Right cardiac atrium (tissue), 5 donors: Measurements from ENCODE around the gene TMUB1. TPM values are rescaled to one million over a fixed set of nuclear protein-coding genes. Genes with fewer than 3 reads are reported as not detected.
A peak's percentile ranks its signal among the peaks of the same experiment; 100 is the strongest.
"Not testable (repeated sequence)": the region's sequence is repeated elsewhere in the genome, so short reads cannot be mapped to it uniquely, and the experiment has no call there.

Source experiments
- ATAC-seq, 2 donors: fragments of 200-7000 bp; cut with Tn5 transposase; one replicate each; pipeline versions ENCODE4 v1.8.0 to v1.9.1; 2020; ENCODE audit warnings: moderate library complexity in 2 of 2, mild to moderate bottlenecking in 1 of 2
- DNase-seq, 3 donors: peaks; one replicate each; pipeline ENCODE4 v3.0.0-alpha.2; 2020
- H3K27ac ChIP-seq: one replicate; pipeline ENCODE4 v1.5.1; 2013; ENCODE audit warnings: mild to moderate bottlenecking, low read length, control low read depth, moderate library complexity
- H3K27me3 ChIP-seq: one replicate; pipeline ENCODE4 v1.6.1; 2013; ENCODE audit not compliant: control insufficient read depth, insufficient read depth
- H3K4me1 ChIP-seq: one replicate; pipeline ENCODE4 v1.6.1; 2013; ENCODE audit warnings: low read length; ENCODE audit not compliant: control insufficient read depth, insufficient read depth
- H3K4me3 ChIP-seq: one replicate; pipeline ENCODE4 v1.5.1; 2013; ENCODE audit warnings: low read length, control low read depth
- H3K9me3 ChIP-seq: one replicate; pipeline ENCODE4 v1.6.1; 2013; ENCODE audit warnings: low read length; ENCODE audit not compliant: control insufficient read depth
- WGBS: extraction: QIAGEN DNeasy Blood & Tissue Kit; methylation state at CpG from one replicate; pipeline ENCODE4 v1.1.7; 2013; 5-methylcytosine and 5-hydroxymethylcytosine counted together
- intact Hi-C, 4 donors: fragments of 100-400 bp; cut with DNase I; formaldehyde crosslinking; loops; one replicate each; pipeline versions ENCODE4 v1.11.0 to v1.14.0; 2022 to 2023
- polyA plus RNA-seq: library from polyadenylated mRNA; stranded (reverse); fragments of 200-250 nt; gene quantifications from one replicate; pipeline ENCODE4 v1.2.3, GENCODE V29; 2013
- total RNA-seq, 4 donors: library from RNA; stranded (reverse); fragmentation: NEBNext Ultra II Directional; extraction: Animal tissue kit (Norgen Biotek cat#: 25700); gene quantifications; one replicate each; pipeline ENCODE4 v1.2.1, GENCODE V29; 2021
- donor health status: healthy with polysubstance abuse.
- donor health status: DM: no; HTN: yes; CAD: no.
- donor health status: DM: no; HTN: no; CAD: no.
- donor health status: DM: no; HTN: yes; CAD: no; lungs with severe emphysema.
- donor health status: DM: yes; HTN: yes; CAD: no.

The TMUB1 gene
- total and polyA plus RNA-seq, 5 donors, result 28.5 to 55.2 (median 36.4) TPM

DNA sequence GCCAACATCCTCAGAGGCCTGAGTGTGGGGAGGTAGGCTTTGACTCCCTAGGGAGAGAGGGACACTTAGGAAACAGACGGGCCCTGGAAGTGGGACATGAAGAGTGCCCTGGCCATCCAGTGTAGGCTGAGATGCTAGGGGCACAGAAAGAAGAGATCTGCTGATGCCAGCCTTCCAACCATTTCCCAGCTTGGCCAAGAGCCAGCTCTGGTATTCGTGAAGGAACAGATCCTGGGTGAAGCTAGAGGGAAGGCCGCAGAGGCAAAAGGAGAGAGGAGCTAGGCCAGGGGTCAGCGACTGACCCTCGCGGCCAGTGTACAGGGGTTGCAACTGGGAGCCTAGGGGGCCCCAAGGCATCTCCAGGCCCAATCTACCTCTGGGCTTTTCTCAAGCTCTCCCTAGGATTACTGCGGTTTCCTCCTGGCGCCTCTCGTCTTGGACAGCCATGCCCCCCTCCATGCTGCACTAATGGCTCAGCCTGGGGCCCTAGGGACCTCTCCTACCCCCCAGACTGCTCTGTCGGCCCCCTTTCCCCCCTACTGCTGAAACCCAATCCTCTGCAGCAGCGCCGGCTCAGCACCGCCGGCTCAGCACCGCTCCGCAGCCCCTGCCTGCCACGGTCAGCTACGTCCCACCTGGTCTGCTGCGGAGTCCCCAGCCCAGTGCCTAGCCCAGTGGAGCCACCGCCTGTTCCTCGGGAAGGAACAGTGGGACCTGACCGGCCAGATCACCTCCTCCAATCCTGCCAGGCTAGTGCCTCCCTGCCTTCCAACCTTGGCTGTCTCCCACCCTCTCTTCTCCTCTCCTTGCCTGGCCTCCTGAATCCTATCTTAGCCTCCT, 35.1 kb downstream of the TMUB1 start, which contains the start of gene ASIC3:
TSS of gene ASIC3 (plus strand) at position 556 of the 840 bp plus-strand sequence. CDS start 355 bp downstream, outside the sequence.
- 78% methylated on average over 22 of the region's 22 CpGs for WGBS
- Histone ChIP-seq H3K4me1 (no peaks in the 10 kb centered on the region), H3K27ac (no peak within 1 kb of the TSS), H3K9me3 (no peaks in the 10 kb centered on the region), H3K4me3 (no peak within 1 kb of the TSS), H3K27me3 (no peaks in the 10 kb centered on the region)
- no peak for DNase-seq
- intact Hi-C loops, result no loop called here
- no peak for ATAC-seq

GRCh38 chr7:151046603-151047573, 36.4 kb downstream of the TMUB1 start:
- Histone ChIP-seq H3K4me1 (no peaks in the 10 kb centered on the region), H3K27me3 (no peaks in the 10 kb centered on the region), H3K4me3 (no peak overlapping the region), H3K9me3 (no peaks in the 10 kb centered on the region), H3K27ac (no peak overlapping the region)
- intact Hi-C loops, result no loop called here
- DNase-seq (peak in 2 of 3 donors; percentile 59 to 78), ATAC-seq (no peak)
- 46% methylated on average over 14 of the region's 14 CpGs for WGBS

GRCh38 chr7:151045967-151046366, 37.3 kb downstream of the TMUB1 start:
- Histone ChIP-seq H3K27me3 (no peaks in the 10 kb centered on the region), H3K4me3 (no peak overlapping the region), H3K4me1 (no peaks in the 10 kb centered on the region), H3K9me3 (no peaks in the 10 kb centered on the region), H3K27ac (no peak overlapping the region)
- WGBS, result 90% methylated on average over 9 of the region's 9 CpGs
- intact Hi-C loops, result no loop called here
- DNase-seq (no peak), ATAC-seq (no peak)

DNA sequence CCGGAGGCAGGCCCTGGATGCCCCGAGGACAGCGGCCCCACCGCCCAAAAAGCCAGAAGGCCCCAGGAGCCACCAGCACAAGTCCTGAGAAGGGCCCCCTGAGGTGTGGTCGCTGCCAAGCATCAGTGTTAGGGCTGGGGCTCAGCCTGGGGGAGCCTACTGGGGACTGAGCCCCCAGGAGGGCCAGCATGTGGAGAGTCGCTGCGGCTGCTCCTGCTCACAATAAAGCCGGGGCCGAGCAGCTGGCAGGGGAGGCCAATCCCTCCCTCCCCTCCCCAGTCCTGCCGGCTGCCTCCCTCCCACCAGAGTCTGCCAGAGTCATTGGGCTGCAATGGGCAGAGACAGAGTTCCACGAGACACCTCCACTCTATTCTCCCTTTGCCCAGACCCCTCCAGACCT, 38.0 kb downstream of the TMUB1 start:
- intact Hi-C loops, result no loop called here
- H3K4me1 ChIP-seq, result no peaks in the 10 kb centered on the region
- no peaks in the 10 kb centered on the region for H3K27me3 ChIP-seq
- no peak for ATAC-seq
- H3K9me3 ChIP-seq, result no peaks in the 10 kb centered on the region
- H3K4me3 ChIP-seq, result no peak overlapping the region
- DNase-seq, result no peak
- WGBS, result 82% methylated on average over 11 of the region's 11 CpGs
- H3K27ac ChIP-seq, result no peak overlapping the region

GRCh38 chr7:151043959-151044358, 39.3 kb downstream of the TMUB1 start:
- Histone ChIP-seq H3K9me3 (no peaks in the 10 kb centered on the region), H3K4me3 (no peak overlapping the region), H3K27ac (no peak overlapping the region), H3K4me1 (no peaks in the 10 kb centered on the region), H3K27me3 (no peaks in the 10 kb centered on the region)
- DNase-seq, result no peak
- intact Hi-C loops, result no loop called here
- 93% methylated on average over 20 of the region's 20 CpGs for whole genome bisulfite sequencing
- no peak for ATAC-seq

GRCh38 chr7:151043449-151043848, 39.8 kb downstream of the TMUB1 start:
- intact Hi-C loops, DNase-seq, H3K9me3 ChIP-seq, H3K4me1 ChIP-seq, ATAC-seq, H3K4me3 ChIP-seq, H3K27ac ChIP-seq, H3K27me3 ChIP-seq: not testable (repeated sequence)
- 87% methylated on average over 10 of the region's 10 CpGs for WGBS

- ATAC-seq, result no peak
- Histone ChIP-seq H3K27me3 (no peaks in the 10 kb centered on the region), H3K9me3 (no peaks in the 10 kb centered on the region), H3K4me3 (no peak overlapping the region), H3K27ac (no peak overlapping the region), H3K4me1 (no peaks in the 10 kb centered on the region)
- DNase-seq, result no peak
- intact Hi-C loops, result no loop called here
- 93% methylated on average over 30 of the region's 30 CpGs for WGBS
These were observed 42.5 kb downstream of the TMUB1 start for GRCh38 chr7:151040616-151041375.

DNA sequence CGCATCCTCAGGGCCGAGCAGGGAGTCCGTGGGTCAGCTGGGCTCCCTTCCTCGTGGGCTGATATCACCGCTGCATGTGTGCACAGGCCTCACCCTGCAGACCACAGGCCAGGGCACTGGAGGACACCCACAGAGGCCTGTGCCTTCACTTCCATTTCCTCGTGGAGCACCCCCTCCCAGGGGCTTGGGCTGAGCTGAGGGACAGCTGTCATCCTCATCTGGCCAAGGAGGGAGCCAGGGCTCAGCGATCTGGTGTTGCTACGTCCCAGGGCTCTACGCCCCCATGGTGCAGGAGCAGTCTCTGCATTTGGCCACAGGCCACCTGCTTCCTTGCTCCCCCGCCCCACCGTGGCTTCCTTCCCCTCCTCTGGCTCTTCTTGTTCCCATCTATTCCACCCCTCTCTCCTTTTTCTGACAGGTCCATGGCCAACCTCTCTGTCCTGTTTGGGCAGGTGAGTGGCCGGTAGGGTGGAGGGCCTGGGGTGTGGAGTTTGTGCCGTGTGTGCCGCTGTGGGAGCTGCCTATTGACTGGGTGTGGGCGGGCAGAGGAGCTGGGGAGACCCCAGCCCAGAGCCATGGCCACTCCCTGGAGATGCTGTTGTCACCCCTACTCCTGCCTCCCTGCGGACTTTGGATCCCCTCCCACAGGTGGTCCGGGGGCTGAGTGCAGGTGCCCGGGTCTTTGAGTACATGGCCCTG, 43.3 kb downstream of the TMUB1 start:
- DNase-seq, result no peak
- intact Hi-C loops, result no loop called here
- peak in 1 of 2 donors; percentile 11 for ATAC-seq
- 56% methylated on average over 18 of the region's 18 CpGs for WGBS
- H3K4me3 ChIP-seq, result no peak overlapping the region
- no peaks in the 10 kb centered on the region for H3K4me1 ChIP-seq
- no peaks in the 10 kb centered on the region for H3K9me3 ChIP-seq
- H3K27me3 ChIP-seq, result no peaks in the 10 kb centered on the region
- H3K27ac ChIP-seq, result no peak overlapping the region

DNA sequence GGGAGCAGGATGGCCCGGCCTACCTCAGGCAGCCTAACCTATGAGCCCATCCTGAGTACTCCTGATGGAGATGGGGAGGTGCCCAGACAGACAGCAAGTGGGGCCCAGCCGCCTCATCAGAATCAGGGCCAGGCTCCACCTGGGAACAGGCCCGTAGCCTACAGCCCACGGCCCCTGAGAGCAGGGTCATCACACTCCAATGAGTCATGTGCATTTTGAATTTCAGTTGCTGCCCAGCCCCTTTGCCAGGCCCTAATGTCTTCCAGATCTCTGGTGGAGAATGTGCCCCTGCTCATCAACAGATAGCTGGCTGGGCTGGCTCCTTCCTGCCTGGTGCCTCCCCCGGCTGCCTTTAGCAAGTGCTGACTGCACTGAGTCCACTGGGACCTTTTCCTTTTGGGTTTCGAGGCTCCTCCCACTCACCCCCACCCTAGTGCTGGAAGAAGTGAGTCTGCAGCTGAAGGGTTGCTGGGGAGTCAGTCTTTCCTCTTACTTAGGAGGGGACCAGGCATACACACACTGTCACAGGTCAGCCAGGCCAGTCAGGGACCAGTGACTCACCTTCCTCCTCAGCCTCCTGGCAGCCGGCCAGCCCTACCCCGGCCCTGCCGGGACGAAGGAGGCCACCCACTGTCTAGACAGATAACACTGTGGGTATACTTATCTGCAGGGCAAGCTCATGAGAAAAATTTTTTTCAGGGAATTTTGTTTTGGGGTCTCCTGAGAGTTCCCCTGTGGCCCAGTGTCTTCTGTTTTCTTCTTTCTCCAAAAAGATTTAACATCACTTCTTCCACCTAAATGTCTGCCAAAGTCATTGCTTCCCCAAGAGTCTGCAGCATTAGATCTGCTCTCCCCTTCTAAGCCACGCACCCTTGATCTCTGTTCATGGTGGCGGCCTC, 44.1 kb downstream of the TMUB1 start:
- H3K9me3 ChIP-seq, result no peaks in the 10 kb centered on the region
- peak overlapping the region; percentile 19 for H3K27ac ChIP-seq
- no peaks in the 10 kb centered on the region for H3K27me3 ChIP-seq
- H3K4me3 ChIP-seq, result no peak overlapping the region
- 38% methylated on average over 12 of the region's 12 CpGs for WGBS
- H3K4me1 ChIP-seq, result no peaks in the 10 kb centered on the region
- peak; percentile 83 to 87 (median 85) for DNase-seq
- intact Hi-C loops, result no loop called here
- peak; percentile 58 to 94 for ATAC-seq
